Left forelimb (tissue), 1 donor: ENCODE measurements around the gene POLN.
"Not testable (repeated sequence)": the region's sequence is repeated elsewhere in the genome, so short reads cannot be mapped to it uniquely, and the experiment has no call there.

Experiments
- DNase-seq: peaks from one replicate; pipeline ENCODE4 v3.0.0-alpha.2; 2018; ENCODE audit warnings: low spot score

POLN gene

GRCh38 chr4:2220016-2220630 is 21.8 kb downstream of the POLN start:
- DNase-seq, result peak; percentile 77

- DNase-seq, result no peak
Observed at GRCh38 chr4:2219233-2219760, 22.6 kb downstream of the POLN start.

- DNase-seq, result no peak
Observed at GRCh38 chr4:2218436-2218835, 23.5 kb downstream of the POLN start.

- no peak for DNase-seq
Observed at GRCh38 chr4:2217726-2218125, 24.2 kb downstream of the POLN start.

- no peak for DNase-seq
Observed at GRCh38 chr4:2212831-2213230, 29.1 kb downstream of the POLN start.

GRCh38 chr4:2202789-2203188 is 39.1 kb downstream of the POLN start:
- not testable (repeated sequence) for DNase-seq

- DNase-seq, result no peak
Observed at GRCh38 chr4:2194496-2194895, 47.4 kb downstream of the POLN start.

GRCh38 chr4:2193326-2193725 is 48.6 kb downstream of the POLN start:
- no peak for DNase-seq

- DNase-seq, result no peak
Observed at GRCh38 chr4:2186865-2187172, 55.1 kb downstream of the POLN start.

- no peak for DNase-seq
Observed at GRCh38 chr4:2186133-2186864, 55.6 kb downstream of the POLN start.

GRCh38 chr4:2183394-2183793 is 58.5 kb downstream of the POLN start:
- DNase-seq, result no peak

GRCh38 chr4:2182994-2183393 is 58.9 kb downstream of the POLN start:
- no peak for DNase-seq

GRCh38 chr4:2180410-2180809 is 61.5 kb downstream of the POLN start:
- DNase-seq, result no peak

- no peak for DNase-seq
Observed at GRCh38 chr4:2179717-2180116, 62.2 kb downstream of the POLN start.

GRCh38 chr4:2178986-2179385 is 62.9 kb downstream of the POLN start:
- DNase-seq, result no peak

GRCh38 chr4:2177443-2178093 is 64.4 kb downstream of the POLN start:
- no peak for DNase-seq

GRCh38 chr4:2175990-2176698 is 65.8 kb downstream of the POLN start:
- DNase-seq, result no peak

- no peak for DNase-seq
Observed at GRCh38 chr4:2174061-2174460, 67.9 kb downstream of the POLN start.

GRCh38 chr4:2172627-2173231 is 69.2 kb downstream of the POLN start:
- DNase-seq, result no peak

GRCh38 chr4:2172161-2172560 is 69.8 kb downstream of the POLN start:
- no peak for DNase-seq

- DNase-seq, result no peak
Observed at GRCh38 chr4:2168469-2169319, 73.2 kb downstream of the POLN start.
